GM21515 (cell line): ENCODE measurements around the gene RAB40B.

ENCODE experiments used
- ATAC-seq: cut with Tn5 transposase; IDR thresholded peaks from one replicate; pipeline ENCODE4 v1.9.1; 2021; ENCODE audit not compliant: unreplicated experiment

The RAB40B gene

GRCh38 chr17:82692268-82692667 lies 6.2 kb downstream of the RAB40B start:
- no peak for ATAC-seq

- no peak for ATAC-seq
Observed at GRCh38 chr17:82691714-82692113, 6.8 kb downstream of the RAB40B start.

GRCh38 chr17:82690786-82691489 lies 7.6 kb downstream of the RAB40B start:
- no peak for ATAC-seq

- ATAC-seq, result no peak
Observed at GRCh38 chr17:82689077-82689476, 9.4 kb downstream of the RAB40B start.

- no peak for ATAC-seq
Observed at GRCh38 chr17:82687871-82688270, 10.6 kb downstream of the RAB40B start.

- no peak for ATAC-seq
Observed at GRCh38 chr17:82687375-82687861, 11.1 kb downstream of the RAB40B start.

GRCh38 chr17:82686366-82687324 lies 11.9 kb downstream of the RAB40B start:
- ATAC-seq, result no peak

- no peak for ATAC-seq
Observed at GRCh38 chr17:82685291-82685690, 13.2 kb downstream of the RAB40B start.

GRCh38 chr17:82684228-82684841 lies 14.2 kb downstream of the RAB40B start:
- ATAC-seq, result no peak

- ATAC-seq, result no peak
Observed at GRCh38 chr17:82683534-82683933, 15.0 kb downstream of the RAB40B start.

GRCh38 chr17:82681547-82681946 lies 17.0 kb downstream of the RAB40B start:
- ATAC-seq, result no peak

- no peak for ATAC-seq
Observed at GRCh38 chr17:82679586-82680465, 18.7 kb downstream of the RAB40B start.

- ATAC-seq, result no peak
Observed at GRCh38 chr17:82678265-82678891, 20.1 kb downstream of the RAB40B start.

- no peak for ATAC-seq
Observed at GRCh38 chr17:82677353-82677925, 21.1 kb downstream of the RAB40B start.

- no peak for ATAC-seq
Observed at GRCh38 chr17:82675476-82676245, 22.8 kb downstream of the RAB40B start.

GRCh38 chr17:82674656-82675475 lies 23.6 kb downstream of the RAB40B start:
- no peak for ATAC-seq

- ATAC-seq, result no peak
Observed at GRCh38 chr17:82670661-82671450, 27.6 kb downstream of the RAB40B start.
